GM12864 (cell line): ENCODE measurements around the gene GMDS.

Experiments used
- DNase-seq: peaks from one replicate; pipeline ENCODE4 v3.0.0-alpha.2; 2011; ENCODE audit warnings: low read depth
- H3K4me3 ChIP-seq: 2 replicates; pipeline ENCODE4 v1.5.1; 2011; ENCODE audit warnings: mild to moderate bottlenecking, low read depth, low read length, control low read depth
- CTCF ChIP-seq: IDR thresholded peaks from 2 replicates; pipeline ENCODE4 v1.5.1; 2011; ENCODE audit warnings: low read depth, mild to moderate bottlenecking, moderate library complexity, low read length, control low read depth, inconsistent platforms; ENCODE audit errors: missing control alignments

Gene GMDS

GRCh38 chr6:1910621-1911407 is 334.6 kb downstream of the GMDS start:
- TF ChIP-seq CTCF = no peak
- no peak overlapping the region for H3K4me3 ChIP-seq
- DNase-seq = no peak

- no peak for TF ChIP-seq CTCF
- no peak for DNase-seq
- no peak overlapping the region for H3K4me3 ChIP-seq
Measured at GRCh38 chr6:1908784-1909183, 336.6 kb downstream of the GMDS start.

- H3K4me3 ChIP-seq = no peak overlapping the region
- no peak for TF ChIP-seq CTCF
- no peak for DNase-seq
Measured at GRCh38 chr6:1906609-1907008, 338.8 kb downstream of the GMDS start.

GRCh38 chr6:1906014-1906413 is 339.4 kb downstream of the GMDS start:
- TF ChIP-seq CTCF = no peak
- H3K4me3 ChIP-seq = no peak overlapping the region
- DNase-seq = no peak

- no peak for DNase-seq
- TF ChIP-seq CTCF = no peak
Measured at GRCh38 chr6:1904898-1905297, 340.5 kb downstream of the GMDS start.

GRCh38 chr6:1904466-1904799 is 341.0 kb downstream of the GMDS start:
- no peak for DNase-seq
- no peak for TF ChIP-seq CTCF
- no peak overlapping the region for H3K4me3 ChIP-seq

More at GRCh38 chr6:1904898-1905297, 340.5 kb downstream of the GMDS start:
- no peak overlapping the region for H3K4me3 ChIP-seq

- no peak for DNase-seq
- no peak for TF ChIP-seq CTCF
- no peak overlapping the region for H3K4me3 ChIP-seq
Measured at GRCh38 chr6:1903780-1904465, 341.5 kb downstream of the GMDS start.
